ENCODE results near the gene CPSF3.
"Not testable (repeated sequence)": the region's sequence is repeated elsewhere in the genome, so short reads cannot be mapped to it uniquely, and the experiment has no call there.

CPSF3 gene

DNA sequence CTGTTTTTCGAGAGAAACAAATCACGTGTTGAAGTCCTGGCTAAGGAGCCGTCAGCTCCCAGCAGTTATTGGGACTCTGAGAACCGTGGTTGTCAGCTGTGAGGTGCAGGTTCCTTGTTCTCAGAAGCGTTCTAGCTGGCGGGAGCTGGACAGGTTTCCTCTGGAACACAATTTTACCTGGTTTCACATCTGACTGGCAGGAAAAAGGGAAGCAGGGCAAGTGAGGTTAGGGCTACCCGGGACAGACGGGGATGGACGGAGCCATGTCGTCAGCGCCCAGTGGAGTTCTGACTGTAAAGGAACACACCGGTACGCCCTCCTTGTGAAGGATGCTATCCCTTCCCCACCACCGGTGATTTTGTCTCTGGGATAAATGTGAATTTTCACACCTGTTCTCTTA is 26.3 kb upstream of the CPSF3 start:
- FAIRE-seq, result no peak

DNA sequence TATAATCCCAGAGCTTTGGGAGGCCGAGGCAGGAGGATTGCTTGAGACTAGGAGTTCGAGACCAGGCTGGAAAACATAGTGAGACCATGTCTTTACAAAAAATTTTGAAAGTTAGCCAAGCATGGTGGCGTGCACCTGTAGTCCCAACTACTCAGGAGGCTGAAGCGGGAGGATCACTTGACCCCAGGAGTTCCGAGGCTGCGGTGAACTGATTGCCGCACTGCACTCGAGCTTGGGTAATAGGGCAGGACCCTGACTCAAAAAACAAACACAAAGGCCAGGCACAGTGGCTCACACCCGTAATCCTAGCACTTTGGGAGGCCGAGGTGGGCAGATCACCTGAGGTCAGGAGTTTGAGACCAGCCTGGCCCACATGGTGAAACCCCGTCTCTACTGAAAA is 25.2 kb upstream of the CPSF3 start:
- FAIRE-seq, result not testable (repeated sequence)

DNA sequence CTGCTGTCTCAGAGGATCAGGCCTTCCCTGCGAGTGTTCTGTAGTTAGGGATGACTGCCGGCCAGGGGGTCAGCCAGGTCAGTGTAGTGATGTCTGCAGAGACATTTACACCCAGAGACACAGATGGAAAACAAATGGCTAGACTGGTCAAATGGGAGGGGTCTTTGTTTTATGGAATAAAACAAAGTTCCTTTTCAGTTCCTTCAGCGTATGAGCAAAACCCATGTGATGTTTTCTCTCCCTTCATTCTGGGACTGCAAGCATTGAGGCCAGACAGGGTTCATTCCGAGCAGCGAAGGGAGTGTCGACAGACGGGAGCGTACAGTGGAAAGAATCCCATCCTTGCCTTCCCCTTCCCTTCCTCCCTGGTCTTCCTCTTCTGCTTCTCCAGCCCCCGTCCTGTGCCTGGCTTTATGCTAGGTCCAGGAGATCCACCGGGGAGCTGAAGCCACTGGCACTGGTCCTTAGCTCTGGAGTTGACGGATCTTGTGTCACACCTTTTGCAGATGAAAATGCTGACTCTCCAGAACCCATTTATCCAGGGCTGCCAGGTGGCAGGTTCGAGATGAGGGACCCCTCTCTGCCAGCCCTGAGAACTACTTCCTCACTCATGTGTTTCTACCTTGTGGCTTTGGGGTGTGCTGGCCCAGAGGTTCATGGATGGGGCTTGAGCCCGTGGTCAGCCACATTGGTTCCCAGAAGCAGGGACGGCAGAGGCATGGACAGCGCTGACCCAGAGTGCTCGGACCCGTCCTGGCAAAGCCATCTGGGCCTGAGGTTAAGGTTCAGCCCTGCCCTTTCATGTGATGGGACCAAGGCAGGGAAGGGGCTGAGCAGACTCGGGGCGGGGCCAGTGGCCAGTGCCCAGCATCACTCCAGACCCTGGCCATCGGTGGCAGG is 24.3 kb upstream of the CPSF3 start:
- FAIRE-seq, result no peak

DNA sequence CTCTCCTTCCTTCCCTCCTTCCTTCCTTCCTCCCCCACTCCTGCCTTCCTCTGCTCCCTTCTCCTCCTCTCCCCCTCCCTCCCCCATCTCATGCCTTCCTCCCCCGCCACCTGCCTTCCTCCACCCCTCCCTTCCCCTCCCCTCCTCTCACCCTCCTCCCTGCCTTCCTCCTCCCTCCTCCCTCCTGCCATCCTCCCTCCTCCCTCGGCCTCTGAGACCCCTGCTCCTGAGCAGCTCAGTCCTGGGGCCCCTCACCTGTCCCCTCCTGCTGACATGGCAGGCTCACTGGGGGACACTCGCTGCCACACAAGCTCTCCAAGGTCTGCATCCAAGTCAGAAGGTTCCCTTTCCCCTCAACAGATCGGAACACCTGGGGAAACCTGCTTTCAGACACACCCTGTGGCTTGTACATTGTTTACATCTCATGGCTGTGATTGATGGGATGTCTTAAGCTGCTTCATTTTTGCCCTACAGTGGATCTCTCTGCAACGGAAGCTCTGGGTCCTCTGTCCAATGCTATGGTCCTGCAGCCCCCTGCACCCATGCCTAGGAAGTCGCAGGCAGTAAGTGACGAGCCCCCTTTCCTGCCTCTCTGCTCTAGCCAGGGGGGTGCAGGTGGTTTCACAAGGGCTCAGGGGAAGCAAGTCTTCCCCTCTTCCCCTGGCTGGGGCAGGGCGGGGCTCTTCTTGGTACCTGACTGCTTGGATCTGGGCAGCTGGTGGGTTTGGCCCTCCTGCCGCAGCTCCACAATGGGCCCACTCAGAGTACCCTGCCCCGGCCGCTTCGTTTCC is 23.0 kb upstream of the CPSF3 start:
- FAIRE-seq, result no peak

DNA sequence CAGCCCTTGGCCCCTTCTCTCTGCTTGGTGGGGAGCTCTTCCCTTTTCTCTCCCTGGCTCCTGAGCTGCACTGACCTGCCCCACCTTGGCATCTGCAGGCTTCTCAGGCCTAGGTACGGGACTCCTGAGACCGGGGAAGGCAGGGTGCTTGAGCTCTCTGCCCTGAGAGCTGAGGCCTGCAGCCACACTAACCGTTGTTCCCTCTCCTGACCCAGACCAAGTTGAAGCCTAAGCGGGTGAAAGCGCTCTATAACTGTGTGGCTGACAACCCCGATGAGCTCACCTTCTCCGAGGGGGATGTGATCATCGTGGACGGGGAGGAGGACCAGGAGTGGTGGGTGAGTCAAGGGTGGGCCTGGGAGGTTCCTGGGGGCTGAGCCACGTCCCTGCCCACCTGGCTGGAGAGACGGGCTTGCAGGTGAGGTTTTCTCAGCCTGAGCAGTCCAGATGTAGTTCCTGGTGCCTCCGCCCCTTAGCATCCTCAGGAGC is 22.4 kb upstream of the CPSF3 start:
- FAIRE-seq, result no peak

DNA sequence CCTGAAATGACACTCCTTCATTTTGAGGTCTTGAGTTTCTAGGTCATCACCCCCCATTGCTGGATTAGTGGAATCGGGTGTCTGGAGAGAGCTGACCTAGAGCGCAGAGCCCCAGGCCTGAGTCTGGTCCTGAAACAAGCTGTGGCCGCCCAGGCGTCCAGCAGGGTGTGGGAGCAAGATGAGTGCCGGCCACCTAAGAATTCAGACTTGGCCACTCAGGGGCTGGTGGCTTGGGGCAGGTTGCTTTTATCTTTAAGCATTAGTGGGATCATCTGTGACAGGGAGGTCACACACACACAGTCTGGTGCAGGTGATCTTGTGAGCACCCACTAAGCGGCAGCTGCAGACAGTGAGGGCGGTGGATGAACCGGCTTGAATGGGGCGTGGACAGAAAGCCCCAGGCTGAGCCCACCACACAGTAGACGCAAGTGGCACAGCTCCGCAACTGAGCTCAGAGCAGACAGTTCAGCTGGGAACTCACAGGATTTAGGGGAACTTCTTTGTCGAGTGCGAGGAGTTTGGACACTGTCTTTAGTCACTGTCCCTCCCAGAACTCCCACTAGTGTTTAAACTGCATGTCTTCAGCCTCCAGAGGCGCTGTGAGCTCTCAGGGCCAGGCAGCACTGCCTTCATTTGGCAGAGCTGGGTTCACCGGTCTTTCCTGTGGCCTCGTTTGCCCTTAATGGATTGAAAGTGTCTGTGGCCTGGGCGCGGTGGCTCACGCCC is 21.6 kb upstream of the CPSF3 start:
- no peak for FAIRE-seq

DNA sequence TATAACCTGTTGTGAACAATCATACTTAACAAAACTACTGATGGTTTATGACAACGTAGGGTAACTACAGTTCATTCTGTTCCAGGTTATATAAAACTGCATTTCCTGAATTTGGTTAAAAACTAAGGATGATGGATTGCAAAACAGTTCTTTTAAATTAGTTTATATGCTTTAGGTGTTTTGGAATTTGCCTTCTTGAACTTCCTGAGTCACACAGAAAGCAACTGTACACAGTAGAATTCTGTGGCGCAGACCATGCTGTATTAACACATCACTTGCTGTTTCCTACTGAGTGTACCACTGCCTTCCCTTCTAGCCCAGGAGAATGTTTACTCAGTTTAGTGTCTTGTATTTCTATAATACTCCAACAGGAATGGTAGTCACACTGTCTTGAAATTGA is 19.5 kb upstream of the CPSF3 start:
- no peak for FAIRE-seq

DNA sequence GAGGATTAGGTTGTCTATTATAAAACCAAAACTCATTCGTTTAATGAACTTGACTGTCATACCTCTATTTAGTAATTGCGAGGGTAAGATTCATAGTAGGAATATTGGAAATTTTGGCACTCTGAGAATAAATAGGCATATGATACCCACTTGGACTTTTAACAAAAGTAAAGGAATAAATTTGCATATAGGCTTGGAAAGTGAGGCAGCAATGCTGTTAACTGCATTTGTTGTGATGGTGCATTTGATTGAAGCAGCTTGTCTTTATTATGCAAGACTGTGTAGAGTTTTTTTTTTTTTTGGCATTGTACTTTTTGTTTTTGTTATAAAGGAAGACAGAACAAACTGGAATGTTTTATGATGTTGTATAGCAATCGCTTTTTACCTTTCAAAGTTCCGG is 19.0 kb upstream of the CPSF3 start:
- FAIRE-seq, result no peak

DNA sequence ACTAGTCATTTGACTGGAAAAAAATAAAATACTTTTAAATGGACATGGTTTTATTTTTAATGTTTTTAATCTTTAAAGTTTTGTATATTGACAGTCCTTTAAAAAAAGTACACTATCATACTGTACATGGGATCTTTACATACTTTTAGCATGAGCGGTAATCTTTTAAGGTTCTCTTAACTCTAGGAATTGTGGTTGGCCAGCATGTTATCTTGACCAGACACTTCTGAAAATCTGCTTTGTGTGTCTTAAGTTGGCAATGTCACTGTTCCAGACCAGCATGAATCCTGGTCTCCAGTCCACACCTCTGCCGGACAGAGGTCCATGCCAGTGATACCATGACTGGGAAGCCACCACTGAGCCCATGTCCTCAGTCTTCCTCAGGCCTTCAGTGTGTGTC is 17.8 kb upstream of the CPSF3 start:
- FAIRE-seq, result peak; percentile 13

DNA sequence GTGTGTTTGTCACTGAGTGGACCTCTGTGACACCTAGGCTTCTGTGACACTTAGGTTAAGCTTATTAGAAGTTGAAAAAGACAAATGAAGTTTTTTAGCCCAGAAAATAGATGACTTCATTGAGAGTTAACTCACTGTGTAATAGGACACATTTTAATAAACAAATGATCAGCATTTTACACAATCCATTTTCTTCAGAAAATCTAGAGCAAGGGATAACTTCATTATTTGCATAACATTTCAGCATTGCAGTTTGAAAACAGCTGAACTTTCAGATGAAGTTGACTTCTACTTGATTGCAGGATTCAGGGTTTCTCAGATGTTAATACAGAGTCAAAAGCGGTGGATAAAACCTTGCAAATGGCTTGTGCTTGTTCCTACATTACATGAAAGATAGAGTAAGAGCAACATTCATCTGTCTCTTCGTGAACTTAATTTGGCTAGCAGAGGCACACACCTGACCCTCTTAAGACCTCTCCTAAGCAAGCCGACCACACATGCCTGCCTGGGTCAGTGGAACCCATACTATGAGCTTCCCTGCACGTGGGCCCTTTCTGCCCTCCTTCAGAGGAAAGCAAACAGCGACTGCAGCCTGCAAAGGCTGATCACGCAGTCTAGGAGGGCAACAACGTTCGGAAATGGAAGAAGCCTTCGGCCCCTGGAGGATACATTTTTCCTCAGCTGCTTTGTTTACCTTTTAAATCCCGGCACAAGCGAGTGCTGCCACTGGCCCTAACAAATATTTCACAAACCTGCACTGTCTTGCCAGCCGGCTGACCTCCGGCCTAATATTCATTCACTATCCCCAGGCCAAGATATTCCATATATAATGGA is 16.7 kb upstream of the CPSF3 start:
- no peak for FAIRE-seq

DNA sequence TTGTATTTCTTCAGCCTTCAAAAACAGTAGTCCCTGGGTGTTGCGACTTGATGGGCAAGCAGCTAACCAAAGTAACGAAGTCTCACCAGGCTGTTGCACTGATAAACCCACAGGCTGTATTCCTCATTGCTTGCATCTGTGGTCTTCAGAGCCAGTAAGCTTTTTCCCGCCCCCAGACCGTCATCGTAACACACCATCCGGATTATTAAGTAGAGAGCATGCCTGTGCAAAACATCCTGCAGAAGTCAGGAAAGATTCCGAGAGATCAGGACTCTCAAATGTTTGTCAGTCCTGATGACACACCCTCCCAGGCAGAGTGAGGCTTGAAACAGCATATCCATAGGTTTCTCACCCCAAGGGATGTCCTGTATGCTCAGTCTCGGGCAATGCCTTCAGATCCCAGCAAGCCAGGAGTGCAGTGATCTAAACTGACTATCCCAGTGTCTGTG is 16.1 kb upstream of the CPSF3 start:
- FAIRE-seq, result no peak

DNA sequence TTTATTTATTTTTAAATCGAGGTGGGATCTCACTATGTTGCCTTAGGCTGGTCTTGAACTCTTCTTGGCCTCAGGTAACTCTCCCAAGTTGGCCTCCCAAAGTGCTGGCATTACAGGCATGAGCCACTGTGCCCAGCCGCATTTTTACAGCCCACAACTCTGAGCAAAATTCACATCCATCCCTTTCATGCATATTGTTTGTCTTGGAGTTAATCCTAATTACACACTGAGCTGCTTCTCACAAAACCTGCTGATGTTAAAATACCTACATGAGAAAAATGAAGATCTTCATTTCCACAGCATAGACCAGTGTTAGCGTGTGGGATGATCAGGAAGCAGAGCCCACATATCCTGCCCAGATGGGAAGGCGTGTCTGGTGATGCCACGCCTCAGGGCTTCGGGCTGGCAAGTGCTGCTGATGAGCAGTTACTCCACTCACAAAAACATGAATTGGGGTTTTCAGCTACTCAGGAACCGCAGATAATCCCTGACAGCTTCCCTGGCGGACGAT is 14.8 kb upstream of the CPSF3 start:
- no peak for FAIRE-seq

DNA sequence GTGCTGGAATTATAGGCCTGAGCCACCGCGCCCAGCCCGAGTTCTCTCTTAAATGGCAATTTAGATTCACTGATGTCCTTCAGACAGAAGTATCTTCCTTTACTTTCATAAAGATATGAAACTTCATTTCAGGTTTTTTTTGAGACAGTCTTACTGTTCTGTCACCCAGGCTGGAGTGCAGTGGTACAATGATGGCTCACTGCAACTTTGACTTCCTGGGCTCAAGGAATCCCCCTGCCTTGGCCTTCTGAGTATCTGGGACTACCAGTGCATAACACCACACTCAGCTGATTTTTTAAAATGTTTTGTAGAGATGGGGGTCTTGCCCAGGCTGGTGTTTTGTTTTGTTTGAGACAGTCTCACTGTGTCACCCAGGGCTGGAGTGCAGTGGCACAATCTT is 13.3 kb upstream of the CPSF3 start:
- FAIRE-seq, result no peak

DNA sequence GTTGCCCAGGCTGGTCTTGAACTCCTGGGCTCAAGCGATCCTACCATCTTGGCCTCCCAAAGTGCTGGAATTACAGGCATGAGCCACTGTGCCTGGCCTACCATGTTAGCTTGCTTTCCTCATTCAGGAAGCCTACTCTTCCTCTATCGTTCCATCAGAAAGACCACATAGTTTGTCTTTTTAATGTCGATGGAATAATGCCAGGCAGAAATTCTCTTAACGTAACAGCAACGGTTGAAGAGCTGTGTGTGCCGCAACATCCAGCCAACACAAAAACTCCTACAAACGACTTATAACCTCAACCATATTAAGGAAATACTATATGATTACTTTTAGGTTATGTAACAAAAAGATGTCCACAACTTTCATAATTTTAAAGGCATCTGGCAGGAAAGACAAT is 10.7 kb upstream of the CPSF3 start:
- FAIRE-seq, result no peak

DNA sequence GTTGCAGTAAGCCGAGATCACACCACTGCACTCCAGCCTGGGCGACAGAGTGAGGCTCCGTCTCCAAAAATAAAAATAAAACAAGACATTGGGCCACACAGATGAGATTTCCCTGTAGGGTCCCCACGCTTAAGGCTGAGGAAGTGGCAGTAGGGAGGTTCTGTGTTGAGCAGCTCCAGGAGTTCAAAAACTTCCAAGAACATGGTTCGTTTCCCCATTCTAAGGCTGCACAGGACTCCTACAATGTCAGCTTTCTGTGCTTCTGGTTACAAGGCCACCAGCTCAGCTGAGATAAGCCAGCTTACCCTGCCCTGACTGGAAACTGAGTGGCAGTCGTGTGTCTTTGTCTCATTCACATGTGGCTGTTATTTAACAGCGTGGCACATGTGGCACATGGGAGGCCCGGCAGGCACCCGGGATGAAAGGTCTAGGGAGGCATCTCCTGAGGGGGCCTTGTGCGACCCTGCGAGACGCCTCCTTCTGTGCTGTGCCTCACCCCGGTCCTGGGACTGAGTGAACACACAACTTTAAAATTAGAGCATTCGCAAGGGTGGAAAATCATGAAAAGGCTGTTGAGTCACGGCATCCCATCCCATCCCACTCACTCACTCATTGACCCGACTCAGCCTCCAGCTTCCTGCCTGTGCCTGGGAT is 7.8 kb upstream of the CPSF3 start:
- no peak for FAIRE-seq

DNA sequence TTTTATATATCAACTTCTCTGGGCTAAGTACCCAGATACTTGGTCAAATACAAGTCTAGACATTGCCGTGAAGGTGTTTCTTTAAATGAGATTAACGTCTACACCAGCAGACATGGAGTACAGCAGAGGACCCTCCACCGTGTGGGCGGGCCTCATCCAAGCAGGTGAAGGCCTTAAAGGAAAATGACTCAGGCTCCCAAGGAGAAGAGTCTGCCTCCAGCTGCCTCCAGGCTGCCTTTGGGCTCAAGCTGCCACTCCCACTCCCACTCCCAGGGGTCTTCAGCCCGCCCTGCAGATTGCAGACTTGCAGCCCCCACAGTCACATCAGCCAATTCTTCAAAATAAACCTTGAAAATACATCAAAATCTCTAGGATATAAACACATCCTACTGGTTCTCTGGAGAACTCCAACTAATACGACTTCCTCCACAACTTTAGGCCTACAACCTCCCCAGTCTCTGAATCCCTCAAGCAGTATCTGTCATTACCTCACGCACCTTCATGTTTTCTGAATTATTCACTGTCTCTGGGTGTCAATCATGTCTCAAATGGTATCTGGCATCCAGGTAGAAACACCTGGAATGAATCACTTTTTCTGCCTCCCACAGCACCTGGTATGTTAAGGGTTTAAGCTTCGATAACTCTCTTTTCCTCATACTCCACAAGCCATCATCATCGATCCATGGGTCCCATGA is 7.0 kb upstream of the CPSF3 start:
- no peak for FAIRE-seq

DNA sequence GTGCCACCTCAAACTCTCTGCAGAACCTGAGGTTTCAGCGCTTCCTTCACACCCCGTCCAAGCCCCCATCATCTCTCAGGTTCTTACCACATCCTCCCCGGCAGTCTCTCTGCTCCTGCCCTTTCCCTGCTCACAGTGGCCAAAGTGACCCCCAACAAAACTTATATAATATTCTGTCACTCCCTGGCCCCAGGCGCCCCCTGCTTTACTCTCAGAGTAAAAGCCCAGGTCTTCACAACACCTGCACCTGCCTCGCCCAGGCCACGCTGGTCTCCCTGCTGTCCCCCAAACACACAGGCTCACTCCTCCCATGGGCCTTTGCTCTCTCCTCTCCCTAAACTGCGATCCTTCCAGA is 6.5 kb upstream of the CPSF3 start:
- no peak for FAIRE-seq

DNA sequence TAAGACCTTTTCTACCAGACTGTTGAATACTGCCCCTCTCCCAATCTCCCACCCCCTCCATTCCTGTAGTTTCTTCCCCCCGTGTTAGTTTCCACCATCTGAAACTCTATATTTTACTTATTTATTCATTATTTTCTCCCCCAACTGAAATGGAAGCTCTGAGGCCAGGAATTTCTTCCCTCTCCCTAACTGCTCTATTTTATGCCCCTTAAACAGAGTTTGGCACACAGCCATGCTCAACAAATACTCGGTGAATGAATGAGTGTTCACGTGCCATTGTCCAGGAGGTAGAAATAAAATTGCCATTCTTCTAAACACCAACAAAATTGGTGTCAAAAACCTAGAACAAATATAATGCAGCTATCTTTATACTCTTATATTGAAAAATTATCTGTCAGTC is 5.7 kb upstream of the CPSF3 start:
- FAIRE-seq, result no peak

DNA sequence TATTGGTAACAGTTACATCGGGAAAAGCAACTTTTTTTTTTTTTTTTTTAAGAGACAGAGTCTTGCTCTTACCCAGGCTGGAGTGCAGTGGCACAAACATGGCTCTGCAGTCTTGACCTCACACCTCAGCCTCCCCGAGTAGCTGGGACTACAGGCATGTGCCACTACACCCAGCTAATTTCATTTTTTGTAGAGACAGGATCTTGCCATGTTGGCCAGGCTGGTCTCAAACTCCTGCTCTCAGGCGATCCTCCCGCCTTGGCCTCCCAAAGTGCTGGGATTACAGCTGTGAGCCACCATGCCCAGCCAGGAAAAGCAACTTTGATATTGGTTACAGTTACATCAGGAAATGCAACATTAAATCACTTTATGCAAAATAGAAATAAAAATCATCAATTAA is 4.7 kb upstream of the CPSF3 start:
- FAIRE-seq, result no peak

DNA sequence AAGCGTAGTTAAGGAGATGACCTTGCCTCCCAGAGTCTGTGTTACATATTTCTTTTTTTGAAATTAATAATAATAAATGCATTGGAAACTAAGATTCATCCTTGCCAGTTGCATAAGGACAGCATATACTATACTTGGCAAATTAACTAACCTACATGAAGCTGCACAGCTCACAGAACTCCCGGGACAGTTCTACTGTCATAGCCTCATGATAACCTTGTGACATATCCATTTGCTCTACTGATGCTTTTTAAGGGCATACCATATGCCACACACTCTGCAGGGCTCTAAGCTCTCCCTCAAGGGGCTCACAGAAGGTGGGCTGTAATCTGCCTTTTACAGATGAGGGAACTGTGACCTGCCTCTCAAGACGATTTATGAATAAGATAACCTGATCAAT is 3.9 kb upstream of the CPSF3 start:
- no peak for FAIRE-seq

DNA sequence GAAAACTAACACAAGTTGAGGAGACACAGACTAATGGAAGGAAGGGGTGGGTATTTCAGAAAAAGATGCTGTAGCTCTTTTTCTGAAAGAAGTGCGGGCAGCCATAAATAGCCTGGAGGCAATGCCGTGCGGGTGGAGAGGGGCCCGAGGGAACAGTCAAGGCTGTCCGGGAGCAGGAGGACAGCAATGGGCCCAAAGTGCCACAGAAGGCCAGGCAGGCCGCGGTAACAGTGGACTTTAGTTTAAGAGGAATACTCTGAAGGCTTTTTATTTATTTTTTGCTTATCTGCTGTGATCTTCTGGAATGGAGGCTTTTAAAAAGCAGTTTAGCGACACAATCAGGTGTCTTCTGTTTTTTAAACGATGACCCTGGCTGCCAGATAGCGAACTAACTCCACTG is 3.0 kb upstream of the CPSF3 start:
- FAIRE-seq, result no peak
